Testis (tissue), 2 donors: ENCODE data around the gene GJB5.

Experiments used
- POLR2A ChIP-seq: fragments of 450-650 bp; IDR thresholded peaks from one replicate; pipeline ENCODE4 v1.6.1; 2017; ENCODE audit warnings: antibody characterized with exemption, mild to moderate bottlenecking, moderate library complexity
- TF ChIP-seq, protein P1 (sequence below), 3 experiments: fragments of 450-650 bp in 2 of 3; fragments of 200-600 bp in 1 of 3; sonication (generic) in 1 of 3; IDR thresholded peaks; one replicate each; pipeline ENCODE4 v1.5.1; 2016 to 2019; ENCODE audit warnings: antibody characterized with exemption in 3 of 3, mild to moderate bottlenecking in 2 of 3, moderate library complexity in 1 of 3

DNA sequence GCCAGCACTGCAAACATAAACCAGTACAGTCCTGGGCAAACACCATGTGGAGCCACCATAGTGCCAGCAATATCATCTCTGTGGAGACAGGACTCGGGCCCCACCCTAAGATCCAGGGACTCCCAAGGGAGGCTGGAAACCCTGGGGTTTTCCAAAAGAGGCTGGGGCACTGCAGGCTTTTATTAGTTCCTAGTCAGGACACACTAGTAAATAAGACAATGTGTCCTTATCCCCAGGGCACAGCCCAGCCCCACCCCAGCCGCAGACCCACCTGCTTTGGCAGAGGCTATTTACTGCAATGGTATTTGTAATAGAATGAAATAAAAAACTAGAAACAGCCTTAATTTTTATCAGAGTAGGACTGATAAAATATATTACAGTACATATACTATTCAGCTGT is 25.7 kb downstream of the GJB5 start:
- TF ChIP-seq, protein P1, sequence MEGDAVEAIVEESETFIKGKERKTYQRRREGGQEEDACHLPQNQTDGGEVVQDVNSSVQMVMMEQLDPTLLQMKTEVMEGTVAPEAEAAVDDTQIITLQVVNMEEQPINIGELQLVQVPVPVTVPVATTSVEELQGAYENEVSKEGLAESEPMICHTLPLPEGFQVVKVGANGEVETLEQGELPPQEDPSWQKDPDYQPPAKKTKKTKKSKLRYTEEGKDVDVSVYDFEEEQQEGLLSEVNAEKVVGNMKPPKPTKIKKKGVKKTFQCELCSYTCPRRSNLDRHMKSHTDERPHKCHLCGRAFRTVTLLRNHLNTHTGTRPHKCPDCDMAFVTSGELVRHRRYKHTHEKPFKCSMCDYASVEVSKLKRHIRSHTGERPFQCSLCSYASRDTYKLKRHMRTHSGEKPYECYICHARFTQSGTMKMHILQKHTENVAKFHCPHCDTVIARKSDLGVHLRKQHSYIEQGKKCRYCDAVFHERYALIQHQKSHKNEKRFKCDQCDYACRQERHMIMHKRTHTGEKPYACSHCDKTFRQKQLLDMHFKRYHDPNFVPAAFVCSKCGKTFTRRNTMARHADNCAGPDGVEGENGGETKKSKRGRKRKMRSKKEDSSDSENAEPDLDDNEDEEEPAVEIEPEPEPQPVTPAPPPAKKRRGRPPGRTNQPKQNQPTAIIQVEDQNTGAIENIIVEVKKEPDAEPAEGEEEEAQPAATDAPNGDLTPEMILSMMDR (IDR thresholded peaks at IDR 0.05), result no peak
- TF ChIP-seq POLR2A, result no peak
